ENCODE data around the gene FNDC3B. TPM values are rescaled to one million over a fixed set of nuclear protein-coding genes. Genes with fewer than 3 reads are reported as not detected.
A peak's percentile ranks its signal among the peaks of the same experiment; 100 is the strongest.

FNDC3B gene
- total RNA-seq, 1 donor from 2014 or later = 54.9 TPM

DNA sequence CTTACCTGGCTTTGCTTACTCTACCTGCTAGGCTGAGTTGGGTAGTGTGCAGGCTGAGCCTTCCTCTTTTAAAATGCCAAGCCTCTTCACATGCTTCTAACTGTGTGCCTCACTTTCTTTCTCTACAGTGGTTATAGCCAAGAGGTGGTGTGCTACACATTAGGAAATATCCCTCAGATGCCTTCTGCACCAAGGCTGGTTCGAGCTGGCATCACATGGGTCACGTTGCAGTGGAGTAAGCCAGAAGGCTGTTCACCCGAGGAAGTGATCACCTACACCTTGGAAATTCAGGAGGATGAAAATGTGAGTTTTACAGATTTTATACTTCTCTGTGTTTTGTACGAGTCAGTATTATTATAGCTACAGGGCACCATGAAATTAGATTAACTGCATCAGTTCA, 291.0 kb downstream of the FNDC3B start:
- no peak overlapping the region for H3K4me3 ChIP-seq
- DNase-seq (ENCODE audit: low spot score in 2 of 2) = no peak
- TF ChIP-seq, protein P1, sequence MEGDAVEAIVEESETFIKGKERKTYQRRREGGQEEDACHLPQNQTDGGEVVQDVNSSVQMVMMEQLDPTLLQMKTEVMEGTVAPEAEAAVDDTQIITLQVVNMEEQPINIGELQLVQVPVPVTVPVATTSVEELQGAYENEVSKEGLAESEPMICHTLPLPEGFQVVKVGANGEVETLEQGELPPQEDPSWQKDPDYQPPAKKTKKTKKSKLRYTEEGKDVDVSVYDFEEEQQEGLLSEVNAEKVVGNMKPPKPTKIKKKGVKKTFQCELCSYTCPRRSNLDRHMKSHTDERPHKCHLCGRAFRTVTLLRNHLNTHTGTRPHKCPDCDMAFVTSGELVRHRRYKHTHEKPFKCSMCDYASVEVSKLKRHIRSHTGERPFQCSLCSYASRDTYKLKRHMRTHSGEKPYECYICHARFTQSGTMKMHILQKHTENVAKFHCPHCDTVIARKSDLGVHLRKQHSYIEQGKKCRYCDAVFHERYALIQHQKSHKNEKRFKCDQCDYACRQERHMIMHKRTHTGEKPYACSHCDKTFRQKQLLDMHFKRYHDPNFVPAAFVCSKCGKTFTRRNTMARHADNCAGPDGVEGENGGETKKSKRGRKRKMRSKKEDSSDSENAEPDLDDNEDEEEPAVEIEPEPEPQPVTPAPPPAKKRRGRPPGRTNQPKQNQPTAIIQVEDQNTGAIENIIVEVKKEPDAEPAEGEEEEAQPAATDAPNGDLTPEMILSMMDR (IDR thresholded peaks at IDR 0.05) = no peak
- H3K9me3 ChIP-seq = no peaks in the 10 kb centered on the region
- no peaks in the 10 kb centered on the region for H3K4me1 ChIP-seq
- no peak overlapping the region for H3K27ac ChIP-seq
- H3K36me3 ChIP-seq = peaks cover 46 to 69% of the 10 kb centered on the region in 2 donors
- intact Hi-C loops (cut with DNase I) = loop anchor here (5.0 kb wide), 2 partner anchors 38 to 203 kb away; no protein-coding TSS in a partner anchor
- no peaks in the 10 kb centered on the region for H3K27me3 ChIP-seq

DNA sequence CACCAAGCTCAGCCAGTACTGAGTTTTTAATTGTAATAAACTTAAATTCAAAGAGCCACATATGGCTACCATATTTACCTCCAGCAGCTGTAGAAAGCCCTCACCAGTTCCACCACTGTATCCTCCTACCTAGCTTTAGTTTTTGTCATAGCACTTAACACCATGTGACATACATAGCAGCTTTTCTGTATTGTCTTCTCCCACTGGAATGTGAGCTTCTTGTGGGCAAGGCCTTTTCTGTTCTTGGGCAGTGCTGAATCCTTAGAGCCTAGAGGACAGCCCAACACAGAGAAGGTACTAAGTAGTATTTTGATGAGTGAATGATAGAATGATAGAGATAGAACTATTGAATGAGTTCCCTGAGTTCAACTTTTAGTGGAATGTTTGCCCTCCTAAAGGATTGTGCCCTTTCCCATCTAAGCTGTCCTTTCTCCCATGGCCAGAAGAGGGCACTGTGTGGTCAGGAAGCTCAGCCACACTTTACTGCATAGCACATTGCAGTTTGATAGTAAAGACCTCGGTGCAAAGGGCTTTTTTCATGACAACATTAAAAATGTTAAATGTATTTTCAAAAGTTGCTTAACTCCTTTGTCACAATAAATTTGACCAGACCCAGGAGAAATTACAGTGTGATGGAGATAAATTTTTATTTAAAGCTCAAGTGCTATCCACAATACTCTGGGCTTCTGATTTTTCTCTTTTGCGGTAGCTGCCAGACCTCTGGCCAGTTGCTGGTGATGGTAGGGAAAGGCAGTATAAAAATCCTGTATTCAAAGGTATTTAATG, 293.1 kb downstream of the FNDC3B start:
- Histone ChIP-seq H3K4me3 (peak overlapping the region; percentile 13 to 24), H3K36me3 (peaks cover 55 to 60% of the 10 kb centered on the region in 2 donors), H3K4me1 (no peaks in the 10 kb centered on the region), H3K27me3 (no peaks in the 10 kb centered on the region), H3K9me3 (no peaks in the 10 kb centered on the region), H3K27ac (peak overlapping the region; percentile 50 to 57)
- TF ChIP-seq, protein P1 (IDR thresholded peaks at IDR 0.05) = peak; percentile 74 to 89 (median 86)
- intact Hi-C loops (cut with DNase I) = loop anchor here (5.0 kb wide), 2 partner anchors 40 to 205 kb away; no protein-coding TSS in a partner anchor
- peak in 1 of 2 donors; percentile 84 for DNase-seq (ENCODE audit: low spot score in 2 of 2)

DNA sequence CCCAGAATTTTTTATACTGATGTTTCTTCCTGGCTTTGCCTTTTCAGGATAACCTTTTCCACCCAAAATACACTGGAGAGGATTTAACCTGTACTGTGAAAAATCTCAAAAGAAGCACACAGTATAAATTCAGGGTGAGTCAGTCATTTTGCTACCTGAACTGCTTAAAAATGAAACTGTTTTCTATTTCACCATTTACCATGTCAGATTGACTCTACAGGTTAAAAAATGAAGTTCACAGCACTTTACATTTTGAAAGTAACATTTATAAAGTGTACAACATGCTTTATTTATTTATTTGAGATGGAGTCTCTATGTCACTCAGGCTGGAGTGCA, 293.6 kb downstream of the FNDC3B start:
- H3K4me3 ChIP-seq = peak overlapping the region; percentile 13 to 24
- peak overlapping the region; percentile 50 to 57 for H3K27ac ChIP-seq
- H3K4me1 ChIP-seq = no peaks in the 10 kb centered on the region
- no peaks in the 10 kb centered on the region for H3K9me3 ChIP-seq
- TF ChIP-seq, protein P1 (IDR thresholded peaks at IDR 0.05) = no peak
- intact Hi-C loops (cut with DNase I) = loop anchor here (5.0 kb wide), 2 partner anchors 41 to 206 kb away; no protein-coding TSS in a partner anchor
- peaks cover 59 to 61% of the 10 kb centered on the region in 2 donors for H3K36me3 ChIP-seq
- no peak for DNase-seq (ENCODE audit: low spot score in 2 of 2)
- H3K27me3 ChIP-seq = no peaks in the 10 kb centered on the region

DNA sequence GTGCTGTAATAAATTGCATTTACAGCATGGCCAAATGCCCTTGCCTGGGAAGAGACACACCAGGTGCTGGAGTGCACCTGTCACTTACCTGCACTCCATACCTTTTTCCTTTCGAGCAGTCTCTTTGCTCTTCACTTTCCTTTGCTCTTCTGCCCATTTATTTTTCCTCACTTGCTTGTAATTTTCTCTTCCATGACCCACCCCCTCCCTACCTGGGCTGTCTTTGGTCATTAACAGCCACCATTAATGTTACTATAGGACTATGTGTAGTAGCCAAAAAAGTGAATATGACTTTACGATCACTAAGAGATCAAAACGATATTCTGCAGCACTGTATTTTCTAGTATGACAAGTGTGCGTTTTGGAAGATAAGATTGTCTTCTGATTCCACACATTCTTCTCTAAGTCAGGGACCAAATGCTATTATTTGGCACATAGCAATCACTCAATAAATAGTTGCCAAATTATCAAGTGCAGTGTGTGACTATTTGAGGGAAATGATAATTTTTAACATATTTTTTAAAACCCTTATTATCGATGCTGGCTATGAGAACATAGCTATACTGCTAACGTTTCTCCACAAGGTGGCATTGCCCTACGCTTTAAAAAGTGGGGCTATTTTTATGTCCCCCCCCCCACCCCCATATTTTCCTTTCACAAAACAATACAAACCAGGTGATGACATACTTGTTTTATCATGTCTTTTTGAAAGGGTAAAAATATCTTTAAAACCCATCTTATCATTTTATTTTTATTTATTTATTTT, 294.5 kb downstream of the FNDC3B start:
- H3K4me3 ChIP-seq = no peak overlapping the region
- no peaks in the 10 kb centered on the region for H3K9me3 ChIP-seq
- no peaks in the 10 kb centered on the region for H3K4me1 ChIP-seq
- peaks cover 53 to 58% of the 10 kb centered on the region in 2 donors for H3K36me3 ChIP-seq
- no peaks in the 10 kb centered on the region for H3K27me3 ChIP-seq
- DNase-seq (ENCODE audit: low spot score in 2 of 2) = no peak
- intact Hi-C loops (cut with DNase I) = loop anchor here (5.0 kb wide), 2 partner anchors 42 to 207 kb away; no protein-coding TSS in a partner anchor
- TF ChIP-seq, protein P1 (IDR thresholded peaks at IDR 0.05) = peak in 1 of 3 experiments; percentile 23
- H3K27ac ChIP-seq = peak overlapping the region in 1 of 2 donors; percentile 50

DNA sequence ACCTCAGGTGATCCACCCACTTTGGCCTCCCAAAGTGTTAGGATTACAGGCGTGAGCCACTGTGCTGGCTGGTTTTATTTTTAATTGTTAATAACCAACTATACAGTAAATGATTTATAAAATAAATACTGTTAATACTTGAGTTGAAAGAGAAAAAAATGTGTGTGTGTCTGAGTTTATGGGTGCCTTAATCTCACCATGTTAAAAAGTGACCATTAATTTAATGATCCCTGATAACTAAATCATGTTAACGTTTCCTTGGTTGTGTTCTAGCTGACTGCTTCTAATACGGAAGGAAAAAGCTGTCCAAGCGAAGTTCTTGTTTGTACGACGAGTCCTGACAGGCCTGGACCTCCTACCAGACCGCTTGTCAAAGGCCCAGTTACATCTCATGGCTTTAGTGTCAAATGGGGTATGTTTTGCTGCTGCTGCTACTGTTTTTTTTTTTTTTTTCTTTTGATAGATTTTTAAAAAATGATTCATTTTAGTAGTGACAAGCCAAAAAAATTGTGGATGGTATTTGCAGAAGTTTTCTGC, 295.4 kb downstream of the FNDC3B start:
- intact Hi-C loops (cut with DNase I) = loop anchor here (5.0 kb wide), 2 partner anchors 42 to 207 kb away; no protein-coding TSS in a partner anchor
- Histone ChIP-seq H3K4me3 (no peak overlapping the region), H3K9me3 (no peaks in the 10 kb centered on the region), H3K4me1 (no peaks in the 10 kb centered on the region), H3K27me3 (no peaks in the 10 kb centered on the region), H3K36me3 (peaks cover 44 to 57% of the 10 kb centered on the region in 2 donors), H3K27ac (no peak overlapping the region)
- DNase-seq (ENCODE audit: low spot score in 2 of 2) = no peak
- TF ChIP-seq, protein P1 (IDR thresholded peaks at IDR 0.05) = no peak

Measured in ascending aorta (tissue), 2 donors.